Measurements from ENCODE around the gene CREBBP. TPM values are rescaled to one million over a fixed set of nuclear protein-coding genes. Genes with fewer than 3 reads are reported as not detected.

CREBBP gene
- total RNA-seq, 1 donor = 42.3 TPM

- DNase-seq (ENCODE audit: low read depth in 2 of 3, low spot score in 2 of 3) = no peak
Measured at GRCh38 chr16:3800477-3801270, 79.8 kb downstream of the CREBBP start.

DNA sequence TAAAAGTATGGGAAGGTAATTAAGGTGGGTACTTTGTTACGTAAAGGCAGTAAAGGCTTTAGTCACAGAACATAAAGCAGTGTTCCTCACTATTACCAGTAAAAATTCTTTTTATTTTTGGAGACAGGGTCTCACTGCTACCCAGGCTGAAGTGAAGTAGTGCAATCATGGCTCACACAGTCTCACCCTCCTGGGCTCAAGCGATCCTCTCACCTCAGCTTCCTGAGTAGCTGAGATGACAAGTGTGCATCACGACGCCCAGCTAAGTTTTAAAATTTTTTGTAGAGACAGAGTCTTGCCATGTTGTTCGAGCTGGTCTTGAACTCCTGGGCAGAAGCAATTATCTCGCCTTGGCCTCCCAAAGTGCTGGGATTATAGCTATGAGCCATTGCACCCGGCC, 80.5 kb downstream of the CREBBP start:
- DNase-seq (ENCODE audit: low read depth in 2 of 3, low spot score in 2 of 3) = no peak

GRCh38 chr16:3799354-3799753, 81.2 kb downstream of the CREBBP start:
- peak in 1 of 3 donors; percentile 32 for DNase-seq (ENCODE audit: low read depth in 2 of 3, low spot score in 2 of 3)

- no peak for DNase-seq (ENCODE audit: low read depth in 2 of 3, low spot score in 2 of 3)
Measured at GRCh38 chr16:3798838-3799237, 81.7 kb downstream of the CREBBP start.

GRCh38 chr16:3797904-3798811, 82.4 kb downstream of the CREBBP start:
- no peak for DNase-seq (ENCODE audit: low read depth in 2 of 3, low spot score in 2 of 3)

GRCh38 chr16:3797473-3797872, 83.0 kb downstream of the CREBBP start:
- no peak for DNase-seq (ENCODE audit: low read depth in 2 of 3, low spot score in 2 of 3)

DNA sequence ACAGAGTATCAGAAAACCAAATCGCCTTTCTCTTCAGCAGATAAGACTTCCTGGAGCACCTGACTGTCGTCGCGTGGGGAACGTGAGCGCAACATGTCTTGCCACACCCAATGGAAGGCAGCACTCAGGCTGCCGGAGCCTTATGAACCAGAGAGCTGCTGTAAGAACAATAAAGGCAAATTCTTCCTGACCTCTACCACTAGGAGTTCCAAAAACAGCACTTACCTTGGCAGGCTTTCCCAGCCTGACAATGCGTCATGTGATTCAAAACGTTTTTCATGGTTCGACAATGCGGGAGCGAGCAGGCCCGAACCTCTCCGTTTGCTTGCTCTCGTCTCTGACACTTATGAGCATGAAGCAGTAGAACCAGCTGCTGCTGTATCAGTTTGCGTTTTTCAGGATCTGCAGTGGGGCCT, 87.3 kb downstream of the CREBBP start:
- no peak for DNase-seq (ENCODE audit: low read depth in 2 of 3, low spot score in 2 of 3)

DNA sequence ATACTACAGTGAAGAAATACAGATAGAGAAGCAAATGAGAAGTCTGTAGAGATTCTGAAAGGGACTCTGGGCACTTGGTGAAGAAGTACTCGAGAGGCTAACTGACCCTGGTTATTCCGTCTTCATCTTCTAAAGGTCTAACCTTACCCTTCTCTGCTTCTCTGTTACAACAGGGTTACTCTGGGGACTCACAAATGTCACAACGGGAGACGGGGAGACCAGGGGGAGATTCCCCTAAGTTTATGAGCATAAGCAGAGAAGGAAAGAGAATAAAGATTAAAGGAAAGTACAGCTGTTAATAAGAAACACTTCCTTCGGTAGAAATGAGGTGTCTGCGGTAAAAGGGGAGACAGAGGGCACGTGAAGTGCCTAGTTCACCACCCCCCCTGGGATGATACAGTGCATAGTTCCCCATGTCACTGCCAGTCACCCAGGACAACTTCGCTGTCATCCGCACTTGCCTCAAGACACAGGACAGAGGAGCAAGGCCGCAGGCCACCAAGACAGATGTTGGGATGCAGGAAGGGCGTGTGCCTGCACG, 88.0 kb downstream of the CREBBP start:
- DNase-seq (ENCODE audit: low read depth in 2 of 3, low spot score in 2 of 3) = no peak

- DNase-seq (ENCODE audit: low read depth in 2 of 3, low spot score in 2 of 3) = no peak
Measured at GRCh38 chr16:3791701-3792100, 88.8 kb downstream of the CREBBP start.

DNA sequence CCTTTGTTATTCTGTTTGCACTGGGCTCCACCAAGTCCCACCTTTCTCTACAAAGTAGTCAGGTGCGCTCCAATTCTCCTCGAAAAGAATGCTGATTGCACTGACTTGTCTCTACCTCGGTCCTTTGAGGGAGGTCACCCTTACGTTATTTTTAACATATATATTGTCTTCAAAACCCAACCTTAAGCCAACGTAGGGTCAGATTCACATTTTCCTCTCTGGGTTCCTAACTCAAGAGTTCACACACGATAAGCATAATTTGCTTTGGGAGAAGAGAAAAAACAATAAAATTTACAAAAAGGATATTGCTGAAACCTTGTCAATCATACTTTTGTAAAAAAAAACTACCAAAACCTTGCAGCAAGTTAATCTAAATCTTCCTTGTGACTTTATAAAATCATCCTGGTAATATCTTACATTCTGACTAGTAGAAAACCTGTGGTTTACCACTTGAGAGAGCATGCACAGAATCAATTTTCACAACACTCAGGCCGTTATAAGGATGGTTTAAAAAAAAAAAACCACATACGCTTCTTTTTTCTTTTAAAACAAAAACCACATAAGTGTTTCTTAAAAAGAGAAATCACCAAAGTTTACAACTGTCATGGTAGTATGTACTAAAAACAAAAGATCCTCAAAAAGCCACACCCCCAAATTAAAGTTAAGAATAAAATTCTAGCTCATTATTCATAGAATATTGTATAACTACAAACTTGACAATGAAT, 91.0 kb downstream of the CREBBP start:
- peak in 2 of 3 donors; percentile 14 to 68 for DNase-seq (ENCODE audit: low read depth in 2 of 3, low spot score in 2 of 3)

GRCh38 chr16:3788711-3789374, 91.7 kb downstream of the CREBBP start:
- DNase-seq (ENCODE audit: low read depth in 2 of 3, low spot score in 2 of 3) = no peak

- no peak for DNase-seq (ENCODE audit: low read depth in 2 of 3, low spot score in 2 of 3)
Measured at GRCh38 chr16:3787924-3788661, 92.4 kb downstream of the CREBBP start.

DNA sequence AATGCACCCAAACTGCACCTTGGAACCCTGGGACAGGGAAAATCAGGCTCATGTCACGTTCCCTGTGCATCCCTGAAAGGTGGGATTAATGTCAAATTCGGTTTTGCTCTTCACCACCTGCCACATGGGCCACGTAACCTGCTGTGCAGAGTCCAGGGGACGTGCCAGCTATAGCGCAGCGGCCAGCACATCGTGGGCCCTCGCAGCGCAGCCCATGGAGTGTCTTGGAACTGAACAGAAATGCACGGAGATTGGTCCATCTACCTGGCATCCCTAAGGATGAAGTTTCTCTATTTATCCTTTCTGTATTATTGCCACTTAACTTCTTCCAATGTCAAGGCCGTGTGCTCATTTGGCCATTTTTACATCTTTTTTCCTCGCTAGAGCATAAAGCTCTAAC, 95.1 kb downstream of the CREBBP start:
- no peak for DNase-seq (ENCODE audit: low read depth in 2 of 3, low spot score in 2 of 3)

DNA sequence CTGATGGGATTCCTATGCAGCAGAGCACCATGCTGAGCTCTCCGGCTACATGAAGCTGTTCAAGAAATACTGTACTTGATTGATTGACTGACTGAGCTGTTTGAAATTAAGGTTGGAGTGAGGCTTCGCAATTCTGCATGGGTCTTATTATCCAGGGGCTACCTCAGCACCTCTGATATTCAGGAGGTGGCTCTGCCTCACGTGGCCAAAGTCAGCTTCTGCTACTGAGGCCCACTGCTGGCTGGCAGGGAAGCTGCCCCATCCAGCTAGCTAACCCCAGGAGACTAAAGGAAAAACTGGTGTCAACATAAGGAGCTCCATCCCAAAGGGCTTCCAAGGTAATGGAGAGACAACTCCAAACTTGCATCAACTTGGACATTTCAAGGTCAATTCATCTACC, 97.0 kb downstream of the CREBBP start:
- DNase-seq (ENCODE audit: low read depth in 2 of 3, low spot score in 2 of 3) = no peak

DNA sequence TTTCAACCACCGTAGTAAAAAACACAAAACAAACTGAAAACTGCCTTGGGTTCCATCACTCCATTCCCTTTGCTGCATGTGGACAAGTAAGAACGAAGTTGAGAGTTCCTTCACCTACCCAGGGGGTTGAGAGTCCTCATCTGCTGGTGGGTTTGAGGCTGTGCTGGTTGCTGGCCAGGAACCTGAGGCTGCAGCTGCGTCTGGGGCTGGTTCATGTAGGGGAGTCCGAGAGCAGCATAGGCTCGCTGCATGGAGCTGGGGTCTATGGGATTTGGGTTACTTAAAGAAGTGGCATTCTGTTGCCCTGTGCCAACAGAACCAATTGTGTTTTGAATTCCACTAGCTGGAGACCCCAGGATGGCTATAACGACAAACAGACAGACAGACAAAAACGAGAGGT, 97.9 kb downstream of the CREBBP start:
- DNase-seq (ENCODE audit: low read depth in 2 of 3, low spot score in 2 of 3) = no peak

GRCh38 chr16:3781421-3781820, 99.1 kb downstream of the CREBBP start:
- DNase-seq (ENCODE audit: low read depth in 2 of 3, low spot score in 2 of 3) = no peak

- DNase-seq (ENCODE audit: low read depth in 2 of 3, low spot score in 2 of 3) = peak in 2 of 3 donors; percentile 20 to 47
Measured at GRCh38 chr16:3780570-3780969, 99.9 kb downstream of the CREBBP start.

DNA sequence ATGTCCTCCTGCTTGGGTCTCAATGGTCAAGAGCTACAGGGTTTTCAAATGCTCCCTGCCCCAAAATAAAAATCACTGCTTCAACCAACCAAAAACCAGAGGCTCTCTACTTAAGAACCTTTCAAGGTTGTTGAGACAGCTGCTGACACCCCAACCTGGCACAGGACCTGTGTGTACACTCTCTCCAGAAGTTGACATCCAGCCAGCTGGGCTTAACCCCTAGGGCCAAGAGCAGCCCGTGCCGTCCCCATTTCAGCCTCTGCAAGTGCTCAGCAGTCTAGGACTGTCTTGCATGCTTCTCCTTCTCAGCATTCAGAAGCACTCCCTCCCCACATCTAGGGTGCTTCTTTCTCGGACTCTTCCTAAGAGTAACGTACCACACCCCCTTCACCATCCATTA, 104.2 kb downstream of the CREBBP start:
- no peak for DNase-seq (ENCODE audit: low read depth in 2 of 3, low spot score in 2 of 3)

DNA sequence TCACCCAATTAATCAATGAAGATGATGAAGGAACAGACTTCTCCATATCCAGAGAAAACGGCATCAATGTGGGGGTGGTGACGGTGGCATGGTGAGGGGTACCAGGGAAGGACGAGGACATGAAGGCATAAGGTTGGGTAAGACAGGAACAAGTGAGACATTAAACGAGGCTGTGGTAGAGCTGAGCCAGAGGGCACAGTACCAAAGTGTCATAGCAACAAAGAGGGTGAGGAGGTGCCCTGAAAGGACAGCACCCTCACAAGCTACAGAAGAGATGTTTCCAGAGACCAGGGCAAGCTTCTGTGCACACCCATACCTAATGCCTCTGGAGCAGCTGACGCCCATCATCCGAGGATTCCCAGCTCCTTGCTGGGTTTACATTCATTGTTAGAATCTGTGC, 105.7 kb downstream of the CREBBP start:
- no peak for DNase-seq (ENCODE audit: low read depth in 2 of 3, low spot score in 2 of 3)

All from hematopoietic multipotent progenitor cell (in vitro differentiated cells).